PC-9 (cell line): ENCODE results near the gene TMOD2.

Source experiments
- CTCF ChIP-seq: fragments of 200-600 bp; sonication (generic); conservative IDR thresholded peaks from 2 replicates; pipeline ENCODE4 v1.6.1; 2017; ENCODE audit warnings: mixed run types, antibody characterized with exemption, mild to moderate bottlenecking, moderate library complexity
- EZH2 ChIP-seq: fragments of 200-600 bp; sonication (generic); IDR thresholded peaks from 2 replicates; pipeline ENCODE4 v1.8.0; 2017; ENCODE audit warnings: antibody characterized with exemption, low read depth

GRCh38 chr15:51793521-51794305 is 42.3 kb downstream of the TMOD2 start:
- TF ChIP-seq CTCF: no peak
- no peak for TF ChIP-seq EZH2
